ENCODE results near the gene P4HB. TPM values are rescaled to one million over a fixed set of nuclear protein-coding genes. Genes with fewer than 3 reads are reported as not detected.

Gene P4HB
- 100 to 1,000 TPM; 339 to 482 TPM for total RNA-seq
- long read RNA-seq, donor 1, transcript P4HB-210 (5 exons, 765 nt) = minor isoform, 9 of 399 reads
- long read RNA-seq, donor 1, transcript P4HB-201 (11 exons, 2,603 nt) = major isoform, 294 of 399 reads
- long read RNA-seq, donor 1, transcript P4HB-208 (2 exons, 914 nt) = minor isoform, 8 of 399 reads
- long read RNA-seq, donor 1, transcript P4HB-215 (3 exons, 493 nt) = minor isoform, 8 of 399 reads
- long read RNA-seq, donor 1, partial matches to known transcripts = 42 of 399 reads
- long read RNA-seq, donor 1, other reads (novel, unspliced or antisense) = 38 of 399 reads
- long read RNA-seq, donor 2, transcript P4HB-210 (5 exons, 765 nt) = minor isoform, 38 of 1,922 reads
- long read RNA-seq, donor 2, transcript P4HB-208 (2 exons, 914 nt) = minor isoform, 43 of 1,922 reads
- long read RNA-seq, donor 2, transcript P4HB-203 (10 exons, 1,502 nt) = minor isoform, 9 of 1,922 reads
- long read RNA-seq, donor 2, transcript P4HB-201 (11 exons, 2,603 nt) = major isoform, 1,638 of 1,922 reads
- long read RNA-seq, donor 2, partial matches to known transcripts = 105 of 1,922 reads
- long read RNA-seq, donor 2, other reads (novel, unspliced or antisense) = 78 of 1,922 reads

GRCh38 chr17:81859906-81860755, at the start of gene P4HB:
Gene P4HB, minus strand, starts transcription at chr17:81860535. Its CDS starts 64 bp downstream, at chr17:81860471.
- DNase-seq (ENCODE audit: low spot score) = no peak
- intact Hi-C loops (cut with DNase I) = no loop called here

- intact Hi-C loops (cut with DNase I) = no loop called here
These were observed 48.9 kb upstream of the P4HB start for GRCh38 chr17:81909231-81909630.

GRCh38 chr17:81908793-81909192, 48.5 kb upstream of the P4HB start:
- intact Hi-C loops (cut with DNase I) = no loop called here
- DNase-seq (ENCODE audit: low spot score) = no peak

More at GRCh38 chr17:81909231-81909630, 48.9 kb upstream of the P4HB start:
- DNase-seq (ENCODE audit: low spot score) = no peak

- intact Hi-C loops (cut with DNase I) = no loop called here
- no peak for DNase-seq (ENCODE audit: low spot score)
These were observed 47.1 kb upstream of the P4HB start for GRCh38 chr17:81907219-81908145.

- DNase-seq (ENCODE audit: low spot score) = no peak
- intact Hi-C loops (cut with DNase I) = no loop called here
These were observed 46.3 kb upstream of the P4HB start for GRCh38 chr17:81906476-81907218.

GRCh38 chr17:81905993-81906392, 45.7 kb upstream of the P4HB start:
- no peak for DNase-seq (ENCODE audit: low spot score)
- intact Hi-C loops (cut with DNase I) = no loop called here

- DNase-seq (ENCODE audit: low spot score) = no peak
- intact Hi-C loops (cut with DNase I) = no loop called here
These were observed 45.1 kb upstream of the P4HB start for GRCh38 chr17:81905424-81905875.

- no peak for DNase-seq (ENCODE audit: low spot score)
- intact Hi-C loops (cut with DNase I) = no loop called here
These were observed 44.5 kb upstream of the P4HB start for GRCh38 chr17:81904600-81905423.

- DNase-seq (ENCODE audit: low spot score) = no peak
- intact Hi-C loops (cut with DNase I) = no loop called here
These were observed 43.7 kb upstream of the P4HB start for GRCh38 chr17:81903896-81904599.

GRCh38 chr17:81903415-81903831, 43.1 kb upstream of the P4HB start:
- intact Hi-C loops (cut with DNase I) = no loop called here
- DNase-seq (ENCODE audit: low spot score) = no peak

- no peak for DNase-seq (ENCODE audit: low spot score)
- intact Hi-C loops (cut with DNase I) = no loop called here
These were observed 42.5 kb upstream of the P4HB start for GRCh38 chr17:81902653-81903414.

- intact Hi-C loops (cut with DNase I) = no loop called here
These were observed 41.8 kb upstream of the P4HB start, which contains the start of gene NPB for GRCh38 chr17:81902023-81902652. Gene NPB, plus strand, starts transcription at chr17:81902238. Its CDS starts 40 bp downstream, at chr17:81902278.

GRCh38 chr17:81901167-81902022, 41.1 kb upstream of the P4HB start:
- DNase-seq (ENCODE audit: low spot score) = no peak
- intact Hi-C loops (cut with DNase I) = no loop called here

More at GRCh38 chr17:81902023-81902652, 41.8 kb upstream of the P4HB start, which contains the start of gene NPB:
- DNase-seq (ENCODE audit: low spot score) = no peak

GRCh38 chr17:81900181-81900820, 40.0 kb upstream of the P4HB start:
- intact Hi-C loops (cut with DNase I) = no loop called here
- DNase-seq (ENCODE audit: low spot score) = no peak
